Mononuclear cell (primary cell): ENCODE results near the gene NOXA1. TPM values are rescaled to one million over a fixed set of nuclear protein-coding genes. Genes with fewer than 3 reads are reported as not detected.

Source experiments
- H3K27me3 ChIP-seq: 2 replicates; pipeline ENCODE4 v1.6.0; 2011; ENCODE audit warnings: low read length, control low read depth; ENCODE audit not compliant: insufficient read depth
- H3K4me1 ChIP-seq: 2 replicates; pipeline ENCODE4 v1.5.1; 2011; ENCODE audit warnings: mild to moderate bottlenecking, low read length, control low read depth; ENCODE audit not compliant: insufficient read depth
- H3K4me3 ChIP-seq: 2 replicates; pipeline ENCODE4 v1.5.1; 2011; ENCODE audit warnings: mild to moderate bottlenecking, low read length, moderate library complexity
- H3K9me3 ChIP-seq: 2 replicates; pipeline ENCODE4 v1.5.1; 2011; ENCODE audit warnings: low read depth, mild to moderate bottlenecking, control low read depth, low read length
- total RNA-seq: library from RNA; depleted of rRNA; stranded (reverse); fragments of >200 nt; gene quantifications from one replicate; pipeline ENCODE4 v1.2.3, GENCODE V29; 2012

The NOXA1 gene
- total RNA-seq, 1 donor: 2.2 TPM

GRCh38 chr9:137479892-137480685 is 56.9 kb downstream of the NOXA1 start:
- Histone ChIP-seq H3K27me3 (no peaks in the 10 kb centered on the region), H3K9me3 (peaks cover 6% of the 10 kb centered on the region), H3K4me3 (no peak overlapping the region), H3K4me1 (peaks cover 8% of the 10 kb centered on the region)

GRCh38 chr9:137480686-137481683 is 57.8 kb downstream of the NOXA1 start:
- Histone ChIP-seq H3K9me3 (peaks cover 3% of the 10 kb centered on the region), H3K4me1 (peaks cover 8% of the 10 kb centered on the region), H3K27me3 (no peaks in the 10 kb centered on the region), H3K4me3 (no peak overlapping the region)

- H3K27me3 ChIP-seq: no peaks in the 10 kb centered on the region
- no peaks in the 10 kb centered on the region for H3K9me3 ChIP-seq
- peaks cover 8% of the 10 kb centered on the region for H3K4me1 ChIP-seq
- no peak overlapping the region for H3K4me3 ChIP-seq
Measured at GRCh38 chr9:137482094-137482781, 59.0 kb downstream of the NOXA1 start.

Other genes with a start within 250 kb of the NOXA1 start
- gene ANAPC2, start 234.8 kb upstream of the NOXA1 start, total RNA-seq: 36.7 TPM
- gene SSNA1, start 234.7 kb upstream of the NOXA1 start, total RNA-seq: 38.2 TPM
- gene TPRN, start 222.7 kb upstream of the NOXA1 start, total RNA-seq: 2.4 TPM
- 21.1 TPM for gene TMEM203, start 217.7 kb upstream of the NOXA1 start, total RNA-seq
- gene NDOR1, start 217.7 kb upstream of the NOXA1 start, total RNA-seq: 9.2 TPM
- 0.31 TPM for gene RNF208, start 201.2 kb upstream of the NOXA1 start, total RNA-seq
- gene CYSRT1, start 198.2 kb upstream of the NOXA1 start, total RNA-seq: 0.21 TPM
- gene RNF224, start 195.9 kb upstream of the NOXA1 start, total RNA-seq: 0.10 TPM
- gene SLC34A3, start 192.5 kb upstream of the NOXA1 start, total RNA-seq: not detected
- 67.9 TPM for gene TUBB4B, start 182.1 kb upstream of the NOXA1 start, total RNA-seq
- not detected for gene STPG3, start 172.1 kb upstream of the NOXA1 start, total RNA-seq
- 20.9 TPM for gene NELFB, start 168.1 kb upstream of the NOXA1 start, total RNA-seq
- 5.4 TPM for gene TOR4A, start 145.7 kb upstream of the NOXA1 start, total RNA-seq
- gene NRARP, start 121.1 kb upstream of the NOXA1 start, total RNA-seq: 1.8 TPM
- 6.1 TPM for gene EXD3, start 231 bp upstream of the NOXA1 start, total RNA-seq
- gene ENTPD8, start 18.0 kb downstream of the NOXA1 start, total RNA-seq: not detected
- 23.7 TPM for gene NSMF, start 35.9 kb downstream of the NOXA1 start, total RNA-seq
- 2.3 TPM for gene PNPLA7, start 127.0 kb downstream of the NOXA1 start, total RNA-seq
- 15.6 TPM for gene MRPL41, start 128.5 kb downstream of the NOXA1 start, total RNA-seq
- 17.6 TPM for gene DPH7, start 155.5 kb downstream of the NOXA1 start, total RNA-seq
- gene ZMYND19, start 167.1 kb downstream of the NOXA1 start, total RNA-seq: 1.4 TPM
- 28.7 TPM for gene ARRDC1, start 182.3 kb downstream of the NOXA1 start, total RNA-seq
- gene EHMT1, start 195.6 kb downstream of the NOXA1 start, total RNA-seq: 56.6 TPM